Liver (tissue), 3 donors: ENCODE data around the gene SYMPK.

Source experiments
- FOXA1 ChIP-seq: IDR thresholded peaks from 2 replicates; pipeline ENCODE4 v1.6.1; 2016; ENCODE audit warnings: antibody characterized with exemption
- GABPA ChIP-seq, 2 donors: IDR thresholded peaks in 1 of 2; conservative IDR thresholded peaks in 1 of 2; 2 replicates each; pipeline ENCODE4 v1.6.1; 2016; ENCODE audit warnings: antibody characterized with exemption in 2 of 2, mild to moderate bottlenecking in 1 of 2, moderate library complexity in 1 of 2
- HNF4A ChIP-seq, 2 donors: conservative IDR thresholded peaks; 2 replicates each; pipeline ENCODE4 v1.6.1; 2016; ENCODE audit warnings: antibody characterized with exemption in 2 of 2, mild to moderate bottlenecking in 2 of 2
- RAD21 ChIP-seq, 2 donors: IDR thresholded peaks; 2 replicates each; pipeline ENCODE4 v1.6.1; 2016; ENCODE audit warnings: antibody characterized with exemption in 2 of 2, mild to moderate bottlenecking in 2 of 2
- RXRA ChIP-seq, 2 donors: IDR thresholded peaks; 2 replicates each; pipeline ENCODE4 v1.6.1; 2017 to 2018; ENCODE audit warnings: antibody characterized with exemption in 2 of 2, mild to moderate bottlenecking in 1 of 2
- SP1 ChIP-seq: IDR thresholded peaks from 2 replicates; pipeline ENCODE4 v1.6.1; 2018; ENCODE audit warnings: antibody characterized with exemption, mild to moderate bottlenecking
- TAF1 ChIP-seq: conservative IDR thresholded peaks from 2 replicates; pipeline ENCODE4 v1.6.1; 2016; ENCODE audit warnings: antibody characterized with exemption, mild to moderate bottlenecking
- YY1 ChIP-seq: IDR thresholded peaks from 2 replicates; pipeline ENCODE4 v1.6.1; 2016; ENCODE audit warnings: antibody characterized with exemption, mild to moderate bottlenecking
- TF ChIP-seq, protein P1 (sequence below): IDR thresholded peaks from 2 replicates; pipeline ENCODE4 v1.6.1; 2016; ENCODE audit warnings: antibody characterized with exemption
- TF ChIP-seq, protein P2 (sequence below): fragments of 150-350 bp; IDR thresholded peaks from 2 replicates; pipeline ENCODE4 v1.5.1; 2017; ENCODE audit warnings: improper control_type of control experiment, low read depth, low read length; ENCODE audit not compliant: missing input control
- TF ChIP-seq, protein P3 (sequence below): IDR thresholded peaks from 2 replicates; pipeline ENCODE4 v1.6.1; 2016; ENCODE audit warnings: antibody characterized with exemption, mild to moderate bottlenecking
- TF ChIP-seq, protein P4 (sequence below): IDR thresholded peaks from 2 replicates; pipeline ENCODE4 v1.6.1; 2016; ENCODE audit warnings: antibody characterized with exemption
- donor health status: healthy.
- donor health status: healthy.

DNA sequence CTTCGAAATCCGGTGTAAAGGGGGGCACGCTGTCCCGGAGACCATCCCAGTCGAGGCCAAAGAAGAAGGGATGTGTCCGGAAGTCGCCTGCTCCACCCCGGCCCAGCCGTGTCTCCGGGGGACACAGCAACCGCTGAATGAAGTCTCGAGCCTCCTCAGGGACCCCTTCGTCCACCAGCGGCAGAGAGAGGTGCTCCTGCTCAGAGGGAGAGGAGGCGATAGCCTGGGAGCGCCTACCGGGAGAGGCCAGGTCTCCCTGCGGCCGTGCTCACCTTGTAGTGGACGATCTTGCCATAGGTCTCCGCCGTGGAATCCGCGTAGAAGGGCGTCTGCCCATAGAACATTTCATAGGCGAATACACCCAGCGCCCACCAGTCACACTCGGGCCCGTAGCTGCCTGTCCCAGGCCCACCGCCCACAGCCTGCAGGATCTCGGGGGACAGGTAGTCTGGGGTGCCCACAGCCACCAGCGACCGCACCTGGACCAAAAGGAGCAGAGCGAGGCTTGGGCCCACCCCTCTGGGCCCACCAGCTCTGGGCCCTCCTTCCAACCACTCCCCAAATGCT is 85.5 kb downstream of the SYMPK start:
- TF ChIP-seq, protein P1, sequence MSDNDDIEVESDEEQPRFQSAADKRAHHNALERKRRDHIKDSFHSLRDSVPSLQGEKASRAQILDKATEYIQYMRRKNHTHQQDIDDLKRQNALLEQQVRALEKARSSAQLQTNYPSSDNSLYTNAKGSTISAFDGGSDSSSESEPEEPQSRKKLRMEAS, result no peak
- TF ChIP-seq, protein P2, sequence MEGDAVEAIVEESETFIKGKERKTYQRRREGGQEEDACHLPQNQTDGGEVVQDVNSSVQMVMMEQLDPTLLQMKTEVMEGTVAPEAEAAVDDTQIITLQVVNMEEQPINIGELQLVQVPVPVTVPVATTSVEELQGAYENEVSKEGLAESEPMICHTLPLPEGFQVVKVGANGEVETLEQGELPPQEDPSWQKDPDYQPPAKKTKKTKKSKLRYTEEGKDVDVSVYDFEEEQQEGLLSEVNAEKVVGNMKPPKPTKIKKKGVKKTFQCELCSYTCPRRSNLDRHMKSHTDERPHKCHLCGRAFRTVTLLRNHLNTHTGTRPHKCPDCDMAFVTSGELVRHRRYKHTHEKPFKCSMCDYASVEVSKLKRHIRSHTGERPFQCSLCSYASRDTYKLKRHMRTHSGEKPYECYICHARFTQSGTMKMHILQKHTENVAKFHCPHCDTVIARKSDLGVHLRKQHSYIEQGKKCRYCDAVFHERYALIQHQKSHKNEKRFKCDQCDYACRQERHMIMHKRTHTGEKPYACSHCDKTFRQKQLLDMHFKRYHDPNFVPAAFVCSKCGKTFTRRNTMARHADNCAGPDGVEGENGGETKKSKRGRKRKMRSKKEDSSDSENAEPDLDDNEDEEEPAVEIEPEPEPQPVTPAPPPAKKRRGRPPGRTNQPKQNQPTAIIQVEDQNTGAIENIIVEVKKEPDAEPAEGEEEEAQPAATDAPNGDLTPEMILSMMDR, result no peak
- TF ChIP-seq YY1 (no peak), HNF4A (conservative IDR thresholded peaks at IDR 0.05) (no peak), GABPA (IDR thresholded peaks at IDR 0.05 in 1 of 2, conservative IDR thresholded peaks at IDR 0.05 in 1 of 2) (no peak), RXRA (IDR thresholded peaks at IDR 0.05) (no peak), RAD21 (IDR thresholded peaks at IDR 0.05) (no peak), TAF1 (no peak), SP1 (no peak), FOXA1 (no peak)
- TF ChIP-seq, protein P3, sequence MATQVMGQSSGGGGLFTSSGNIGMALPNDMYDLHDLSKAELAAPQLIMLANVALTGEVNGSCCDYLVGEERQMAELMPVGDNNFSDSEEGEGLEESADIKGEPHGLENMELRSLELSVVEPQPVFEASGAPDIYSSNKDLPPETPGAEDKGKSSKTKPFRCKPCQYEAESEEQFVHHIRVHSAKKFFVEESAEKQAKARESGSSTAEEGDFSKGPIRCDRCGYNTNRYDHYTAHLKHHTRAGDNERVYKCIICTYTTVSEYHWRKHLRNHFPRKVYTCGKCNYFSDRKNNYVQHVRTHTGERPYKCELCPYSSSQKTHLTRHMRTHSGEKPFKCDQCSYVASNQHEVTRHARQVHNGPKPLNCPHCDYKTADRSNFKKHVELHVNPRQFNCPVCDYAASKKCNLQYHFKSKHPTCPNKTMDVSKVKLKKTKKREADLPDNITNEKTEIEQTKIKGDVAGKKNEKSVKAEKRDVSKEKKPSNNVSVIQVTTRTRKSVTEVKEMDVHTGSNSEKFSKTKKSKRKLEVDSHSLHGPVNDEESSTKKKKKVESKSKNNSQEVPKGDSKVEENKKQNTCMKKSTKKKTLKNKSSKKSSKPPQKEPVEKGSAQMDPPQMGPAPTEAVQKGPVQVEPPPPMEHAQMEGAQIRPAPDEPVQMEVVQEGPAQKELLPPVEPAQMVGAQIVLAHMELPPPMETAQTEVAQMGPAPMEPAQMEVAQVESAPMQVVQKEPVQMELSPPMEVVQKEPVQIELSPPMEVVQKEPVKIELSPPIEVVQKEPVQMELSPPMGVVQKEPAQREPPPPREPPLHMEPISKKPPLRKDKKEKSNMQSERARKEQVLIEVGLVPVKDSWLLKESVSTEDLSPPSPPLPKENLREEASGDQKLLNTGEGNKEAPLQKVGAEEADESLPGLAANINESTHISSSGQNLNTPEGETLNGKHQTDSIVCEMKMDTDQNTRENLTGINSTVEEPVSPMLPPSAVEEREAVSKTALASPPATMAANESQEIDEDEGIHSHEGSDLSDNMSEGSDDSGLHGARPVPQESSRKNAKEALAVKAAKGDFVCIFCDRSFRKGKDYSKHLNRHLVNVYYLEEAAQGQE, result no peak
- TF ChIP-seq, protein P4, sequence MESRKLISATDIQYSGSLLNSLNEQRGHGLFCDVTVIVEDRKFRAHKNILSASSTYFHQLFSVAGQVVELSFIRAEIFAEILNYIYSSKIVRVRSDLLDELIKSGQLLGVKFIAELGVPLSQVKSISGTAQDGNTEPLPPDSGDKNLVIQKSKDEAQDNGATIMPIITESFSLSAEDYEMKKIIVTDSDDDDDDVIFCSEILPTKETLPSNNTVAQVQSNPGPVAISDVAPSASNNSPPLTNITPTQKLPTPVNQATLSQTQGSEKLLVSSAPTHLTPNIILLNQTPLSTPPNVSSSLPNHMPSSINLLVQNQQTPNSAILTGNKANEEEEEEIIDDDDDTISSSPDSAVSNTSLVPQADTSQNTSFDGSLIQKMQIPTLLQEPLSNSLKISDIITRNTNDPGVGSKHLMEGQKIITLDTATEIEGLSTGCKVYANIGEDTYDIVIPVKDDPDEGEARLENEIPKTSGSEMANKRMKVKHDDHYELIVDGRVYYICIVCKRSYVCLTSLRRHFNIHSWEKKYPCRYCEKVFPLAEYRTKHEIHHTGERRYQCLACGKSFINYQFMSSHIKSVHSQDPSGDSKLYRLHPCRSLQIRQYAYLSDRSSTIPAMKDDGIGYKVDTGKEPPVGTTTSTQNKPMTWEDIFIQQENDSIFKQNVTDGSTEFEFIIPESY, result no peak
